H1 (cell line): ENCODE data around the gene MECR. TPM values are rescaled to one million over a fixed set of nuclear protein-coding genes. Genes with fewer than 3 reads are reported as not detected.

ENCODE experiments used
- CTCF ChIA-PET: fragments of 300-600 bp; sonication (Branson Sonifier 250); formaldehyde crosslinking; loops from one replicate; lab custom pipeline; 2021; ENCODE audit not compliant: partially characterized antibody; lab: Charles Lee
- POLR2A ChIA-PET: fragments of 300-600 bp; sonication (Branson Sonifier 250); formaldehyde crosslinking; loops from one replicate; lab custom pipeline; 2021; ENCODE audit warnings: inconsistent platforms; ENCODE audit not compliant: partially characterized antibody; lab: Charles Lee
- DNase-seq, 2 experiments: peaks; one replicate each; pipeline versions ENCODE4 v3.0.0 to v3.0.0-alpha.2; 2010 to 2022; ENCODE audit warnings: low spot score in 2 of 2, low read depth in 1 of 2, mixed read lengths in 1 of 2
- FAIRE-seq: peaks from 2 replicates; lab custom pipeline; 2011; peaks lifted over from hg19 to GRCh38; lab: Jason Lieb, UNC
- H2AFZ ChIP-seq: 2 replicates; pipeline ENCODE4 v1.8.1; 2012; ENCODE audit warnings: low read length, inconsistent platforms
- H2AK5ac ChIP-seq: 2 replicates; pipeline ENCODE4 v1.6.1; 2013; ENCODE audit warnings: low read depth, low read length
- H2BK120ac ChIP-seq: replicated peaks from 2 replicates; pipeline ENCODE3; 2013; ENCODE audit warnings: low read depth, low read length, inconsistent platforms
- H2BK12ac ChIP-seq: 2 replicates; pipeline ENCODE4 v1.6.1; 2013; ENCODE audit warnings: low read depth, low read length
- H2BK15ac ChIP-seq: 2 replicates; pipeline ENCODE4 v1.6.1; 2013; ENCODE audit warnings: low read length
- H2BK20ac ChIP-seq: 2 replicates; pipeline ENCODE4 v1.6.1; 2013; ENCODE audit warnings: low read length
- H2BK5ac ChIP-seq: 2 replicates; pipeline ENCODE4 v1.6.1; 2013; ENCODE audit warnings: low read depth, low read length
- H3K14ac ChIP-seq: 2 replicates; pipeline ENCODE4 v1.6.1; 2013; ENCODE audit warnings: inconsistent platforms; ENCODE audit not compliant: insufficient read length
- H3K18ac ChIP-seq: 2 replicates; pipeline ENCODE4 v1.6.1; 2013; ENCODE audit warnings: low read length; ENCODE audit errors: extremely low read depth
- H3K23ac ChIP-seq: 2 replicates; pipeline ENCODE4 v1.6.1; 2013; ENCODE audit warnings: inconsistent platforms; ENCODE audit not compliant: insufficient read length
- H3K23me2 ChIP-seq: 2 replicates; pipeline ENCODE4 v1.6.1; 2013; ENCODE audit warnings: low read depth, low read length
- H3K27ac ChIP-seq: 2 replicates; pipeline ENCODE4 v1.6.1; 2011; ENCODE audit warnings: low read depth, low read length, inconsistent platforms
- H3K27me3 ChIP-seq, 4 experiments: replicated peaks in 1 of 4; 1 replicate in 1 of 4; 2 replicates in 3 of 4; pipeline versions ENCODE4 v1.6.1 to v1.8.1; 2011 to 2013; ENCODE audit warnings: low read length in 3 of 4, mild to moderate bottlenecking in 3 of 4, inconsistent platforms in 2 of 4, mixed read lengths in 2 of 4, moderate library complexity in 1 of 4; ENCODE audit not compliant: control insufficient read depth in 3 of 4, insufficient read depth in 3 of 4; ENCODE audit errors: extremely low read depth in 1 of 4
- H3K36me3 ChIP-seq, 4 experiments: 2 replicates each; pipeline versions ENCODE4 v1.6.1 to v1.8.1; 2011 to 2013; ENCODE audit warnings: mild to moderate bottlenecking in 4 of 4, low read length in 3 of 4, moderate library complexity in 2 of 4, control low read depth in 1 of 4, inconsistent platforms in 1 of 4; ENCODE audit not compliant: insufficient read depth in 4 of 4, control insufficient read depth in 2 of 4
- H3K4ac ChIP-seq: replicated peaks from 2 replicates; pipeline ENCODE3; 2013; ENCODE audit warnings: low read length, low read depth, mixed read lengths, inconsistent platforms; ENCODE audit not compliant: insufficient read length
- H3K4me1 ChIP-seq, 4 experiments: replicated peaks in 1 of 4; 1 replicate in 1 of 4; 2 replicates in 3 of 4; pipeline versions ENCODE4 v1.6.1 to v1.8.1; 2011 to 2013; ENCODE audit warnings: low read length in 3 of 4, inconsistent platforms in 2 of 4, mixed read lengths in 1 of 4; ENCODE audit not compliant: insufficient read depth in 4 of 4, control insufficient read depth in 3 of 4
- H3K4me2 ChIP-seq, 2 experiments: 2 replicates each; pipeline versions ENCODE4 v1.6.1 to v1.8.1; 2011 to 2013; ENCODE audit warnings: low read depth in 2 of 2, low read length in 2 of 2, control low read depth in 1 of 2, inconsistent platforms in 1 of 2, mild to moderate bottlenecking in 1 of 2; ENCODE audit not compliant: insufficient read depth in 1 of 2
- H3K4me3 ChIP-seq, 4 experiments: fragments of 200-600, 300-600 bp in 1 of 4; sonication (generic), shearing (Covaris generic), sonication (Bioruptor Twin) in 1 of 4; 2 replicates each; pipeline versions ENCODE4 v1.5.1 to v1.8.1; 2011 to 2016; ENCODE audit warnings: low read length in 4 of 4, low read depth in 3 of 4, control low read depth in 2 of 4, inconsistent platforms in 2 of 4, mild to moderate bottlenecking in 2 of 4, mixed read lengths in 1 of 4, moderate library complexity in 1 of 4; ENCODE audit not compliant: insufficient read depth in 2 of 4; ENCODE audit errors: extremely low read depth in 1 of 4
- H3K56ac ChIP-seq: replicated peaks from 2 replicates; pipeline ENCODE3; 2013; ENCODE audit warnings: low read depth, mild to moderate bottlenecking, mixed read lengths, low read length, inconsistent platforms; ENCODE audit not compliant: insufficient read length
- H3K79me1 ChIP-seq: 2 replicates; pipeline ENCODE4 v1.6.1; 2013; ENCODE audit warnings: low read depth, low read length, control low read depth
- H3K79me2 ChIP-seq, 2 experiments: 2 replicates each; pipeline versions ENCODE4 v1.6.1 to v1.8.1; 2012 to 2013; ENCODE audit warnings: low read length in 2 of 2, mild to moderate bottlenecking in 2 of 2, inconsistent platforms in 1 of 2; ENCODE audit not compliant: insufficient read depth in 2 of 2, control insufficient read depth in 1 of 2
- H3K9ac ChIP-seq, 4 experiments: replicated peaks in 1 of 4; 1 replicate in 1 of 4; 2 replicates in 3 of 4; pipeline versions ENCODE4 v1.6.1 to v1.8.1; 2011 to 2013; ENCODE audit warnings: low read depth in 3 of 4, low read length in 3 of 4, control low read depth in 2 of 4, mild to moderate bottlenecking in 2 of 4, moderate library complexity in 2 of 4, inconsistent platforms in 1 of 4; ENCODE audit errors: extremely low read depth in 1 of 4
- H3K9me3 ChIP-seq, 2 experiments: 2 replicates each; pipeline versions ENCODE4 v1.6.1 to v1.8.1; 2012 to 2013; ENCODE audit warnings: mild to moderate bottlenecking in 2 of 2, moderate library complexity in 2 of 2, control low read depth in 1 of 2, inconsistent platforms in 1 of 2, low read depth in 1 of 2, low read length in 1 of 2, mixed read lengths in 1 of 2; ENCODE audit not compliant: insufficient read depth in 2 of 2
- H4K20me1 ChIP-seq, 2 experiments: replicated peaks in 1 of 2; 2 replicates each; pipeline versions ENCODE3 to v1.8.1; 2011 to 2013; ENCODE audit warnings: inconsistent platforms in 2 of 2, low read length in 2 of 2, mild to moderate bottlenecking in 1 of 2; ENCODE audit not compliant: insufficient read depth in 2 of 2, control insufficient read depth in 1 of 2
- H4K5ac ChIP-seq: 2 replicates; pipeline ENCODE4 v1.6.1; 2013; ENCODE audit warnings: low read length, low read depth, mixed read lengths, inconsistent platforms; ENCODE audit not compliant: insufficient read length
- H4K8ac ChIP-seq: 2 replicates; pipeline ENCODE4 v1.8.0; 2013; ENCODE audit warnings: mild to moderate bottlenecking, moderate library complexity, low read length, inconsistent platforms; ENCODE audit not compliant: insufficient read depth; ENCODE audit errors: extremely low read depth
- H4K91ac ChIP-seq: replicated peaks from 2 replicates; pipeline ENCODE3; 2013; ENCODE audit warnings: low read length, mixed read lengths, inconsistent platforms; ENCODE audit not compliant: insufficient read length
- CBX5 ChIP-seq: fragments of 300-800, 300-1000 bp; sonication (generic); IDR thresholded peaks from 2 replicates; pipeline ENCODE4 v1.7.1; 2016; ENCODE audit warnings: antibody characterized with exemption, low read length, low read depth
- CHD1 ChIP-seq: IDR thresholded peaks from 2 replicates; pipeline ENCODE4 v1.6.1; 2012; ENCODE audit warnings: low read depth, low read length, improper control_type of control experiment
- FOSL1 ChIP-seq: IDR thresholded peaks from 2 replicates; pipeline ENCODE4 v1.6.1; 2011; ENCODE audit warnings: mild to moderate bottlenecking, low read depth, low read length, moderate library complexity; ENCODE audit not compliant: insufficient read depth
- HDAC6 ChIP-seq: IDR thresholded peaks from one replicate; pipeline ENCODE4 v1.7.1; 2012; ENCODE audit warnings: low read depth, mild to moderate bottlenecking, inconsistent platforms, low read length, moderate library complexity
- JUN ChIP-seq: IDR thresholded peaks from 2 replicates; pipeline ENCODE4 v1.6.1; 2011; ENCODE audit warnings: low read depth, mild to moderate bottlenecking, improper control_type of control experiment, low read length
- JUND ChIP-seq: IDR thresholded peaks from 2 replicates; pipeline ENCODE4 v1.6.1; 2011; ENCODE audit warnings: mild to moderate bottlenecking, improper control_type of control experiment, low read length
- KDM1A ChIP-seq: fragments of 200-600, 300-600 bp; sonication (generic); IDR thresholded peaks from 2 replicates; pipeline ENCODE4 v1.7.1; 2016; ENCODE audit warnings: mild to moderate bottlenecking, low read length, borderline replicate concordance
- RXRA ChIP-seq: IDR thresholded peaks from 2 replicates; pipeline ENCODE4 v1.6.1; 2011; ENCODE audit warnings: low read depth, mild to moderate bottlenecking, low read length, moderate library complexity; ENCODE audit not compliant: insufficient read depth
- SAP30 ChIP-seq: fragments of 300-600 bp; sonication (generic); IDR thresholded peaks from 2 replicates; pipeline ENCODE4 v1.7.1; 2012; ENCODE audit warnings: low read length, moderate library complexity, mild to moderate bottlenecking, inconsistent platforms; ENCODE audit not compliant: insufficient read depth, insufficient replicate concordance
- SRF ChIP-seq: IDR thresholded peaks from 2 replicates; pipeline ENCODE4 v1.6.1; 2011; ENCODE audit warnings: mild to moderate bottlenecking, low read depth, low read length, moderate library complexity
- TCF12 ChIP-seq: IDR thresholded peaks from 2 replicates; pipeline ENCODE4 v1.6.1; 2011; ENCODE audit warnings: low read depth, mild to moderate bottlenecking, low read length
- ZNF274 ChIP-seq: IDR thresholded peaks from 2 replicates; pipeline ENCODE4 v1.7.0; 2012; ENCODE audit warnings: low read length, borderline replicate concordance; ENCODE audit errors: extremely low read depth
- WGBS, 2 experiments: shearing (Covaris generic) in 1 of 2; methylation state at CpG; one replicate each; pipeline versions ENCODE4 v1.1.6 to v1.1.7; 2013 to 2015; ENCODE audit warnings: low lambda C conversion rate in 2 of 2, mixed read lengths in 2 of 2, inconsistent platforms in 1 of 2, low coverage in 1 of 2, missing lambda C conversion rate in 1 of 2; ENCODE audit not compliant: insufficient replicate concordance in 2 of 2, insufficient coverage in 1 of 2, insufficient read length in 1 of 2; ENCODE audit errors: extremely low coverage in 1 of 2, missing lambda C conversion rate in 1 of 2; 5-methylcytosine and 5-hydroxymethylcytosine counted together
- polyA plus RNA-seq, 7 experiments: library from polyadenylated mRNA; depleted of rRNA in 3 of 7; stranded (reverse) in 5 of 7; unstranded in 2 of 7; fragments of >200 nt in 5 of 7; fragments of 200-250 nt in 2 of 7; gene quantifications; 1 replicate in 5 of 7; 2 replicates in 1 of 7; 4 replicates in 1 of 7; pipeline versions ENCODE4 v1.2.1 to v1.2.3, GENCODE V29; 2011 to 2013; ENCODE audit warnings: missing spikeins in 2 of 7, mixed read lengths in 2 of 7
- total RNA-seq: library from RNA; stranded (reverse); fragmentation: NEBNext Ultra II Directional; extraction: Animal tissue kit (Norgen Biotek cat#: 25700); gene quantifications from 2 replicates; pipeline ENCODE4 v1.2.1, GENCODE V29; 2021

The MECR gene
- total and polyA plus RNA-seq, 2 of the 8 experiments (the other 6 are each of a cell fraction or from before 2014, with no cell fraction given): 24.2 to 24.4 TPM

DNA sequence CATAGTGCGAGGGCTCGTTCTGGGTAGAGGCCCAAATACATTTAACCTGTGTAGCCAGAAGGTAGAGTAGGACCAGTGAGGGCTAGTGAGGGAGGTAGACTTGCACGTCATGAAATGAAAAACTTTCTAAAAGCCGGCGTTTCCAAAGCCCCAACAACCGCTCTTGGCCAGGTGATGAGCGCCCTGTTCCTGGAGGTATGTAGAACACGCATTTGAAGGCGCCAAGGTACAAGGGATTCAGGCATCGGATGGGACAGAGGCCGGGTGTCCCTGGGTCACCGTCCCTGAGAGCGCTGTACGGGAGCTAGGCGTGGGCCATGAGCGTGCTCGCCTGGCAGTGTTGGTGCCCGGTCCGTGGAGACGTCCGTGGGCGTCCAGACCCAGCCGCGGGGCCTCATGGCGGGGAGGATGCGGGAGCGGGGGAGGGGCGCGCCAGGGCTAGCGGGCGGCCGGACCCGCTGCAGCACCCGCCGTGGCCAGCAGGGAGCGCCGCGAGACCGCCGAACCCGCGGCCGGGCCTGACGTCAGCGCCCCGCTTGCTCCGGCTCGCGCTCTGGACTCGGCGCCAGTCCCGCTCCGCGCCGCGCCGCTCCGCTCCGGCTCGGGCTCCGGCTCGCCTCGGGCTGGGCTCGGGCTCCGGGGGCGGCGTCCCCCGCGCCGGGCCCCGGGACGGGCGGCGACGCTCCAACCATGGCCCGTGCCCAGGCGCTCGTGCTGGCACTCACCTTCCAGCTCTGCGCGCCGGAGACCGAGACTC, 5.4 kb upstream of the MECR start, which contains the start of gene PTPRU:
TSS of gene PTPRU (plus strand) at position 568 of the 757 bp plus-strand sequence. CDS start at position 691, 123 bp downstream.
- Histone ChIP-seq H2AFZ (peak within 1 kb of the TSS; percentile 98), H3K79me2 (no peaks in the 10 kb centered on the region; a peak in 1 of 4 replicates), H3K9ac (peak within 1 kb of the TSS; percentile 45 to 58 (median 52)), H3K14ac (no peak within 1 kb of the TSS), H2AK5ac (peak within 1 kb of the TSS; percentile 99), H2BK5ac (peak within 1 kb of the TSS; percentile 91), H2BK20ac (peak within 1 kb of the TSS; percentile 98; the same call in 1 of the 2 replicates), H3K4me1 (peaks cover 10 to 33% (median 24%) of the 10 kb centered on the region in 4 experiments), H3K36me3 (no peaks in the 10 kb centered on the region; a peak in 1 of 8 replicates), H3K79me1 (no peaks in the 10 kb centered on the region), H3K4me3 (peak within 1 kb of the TSS; percentile 58 to 68 (median 60)), H4K8ac (peak within 1 kb of the TSS; percentile 95), H4K20me1 (peaks cover 0 to 8% of the 10 kb centered on the region in 2 experiments), H3K23ac (peak within 1 kb of the TSS; percentile 5), H3K27me3 (peaks cover 14 to 34% (median 29%) of the 10 kb centered on the region in 4 experiments), H2BK15ac (peak within 1 kb of the TSS; percentile 99), H3K23me2 (peaks cover 22% of the 10 kb centered on the region), H4K5ac (peak within 1 kb of the TSS; percentile 62), H2BK120ac (peak within 1 kb of the TSS; percentile 72), H3K9me3 (no peaks in the 10 kb centered on the region), H2BK12ac (peak within 1 kb of the TSS; percentile 99), H3K56ac (peak within 1 kb of the TSS; percentile 13), H3K18ac (peak within 1 kb of the TSS; percentile 100), H4K91ac (peak within 1 kb of the TSS; percentile 93), H3K4me2 (peak within 1 kb of the TSS; percentile 100), H3K4ac (peak within 1 kb of the TSS; percentile 95), H3K27ac (no peak within 1 kb of the TSS)
- ChIA-PET POLR2A (no interaction called here), CTCF (interaction anchor here (0.6 to 1.5 kb wide), 7 partner anchors 15 to 453 kb away, joined by 3 to 7 read pairs (median 3); no protein-coding TSS in a partner anchor)
- DNase-seq: peak in 1 of 2 experiments; percentile 98
- no peak for FAIRE-seq
- WGBS, 2 experiments: 11% methylated on average over 44 of the region's 82 CpGs; no CpG with 5 or more reads in 1 of the 2 experiments
- TF ChIP-seq KDM1A: peak; percentile 96
- TF ChIP-seq CHD1: no peak
- TF ChIP-seq SRF: 0 out of 2 replicates have a peak, but pooled peaks have one; percentile 12
- TF ChIP-seq TCF12: no peak
- no peak for TF ChIP-seq ZNF274
- no peak for TF ChIP-seq JUN
- TF ChIP-seq CBX5: no peak
- no peak for TF ChIP-seq SAP30
- no peak for TF ChIP-seq RXRA
- peak; percentile 79 for TF ChIP-seq JUND
- no peak for TF ChIP-seq HDAC6
- no peak for TF ChIP-seq FOSL1
